Activated T-cell treated with anti-CD3 and anti-CD28 coated beads, Interleukin-2, amount 50 U/mL, for 1 hour (primary cell): ENCODE data around the gene PDX1.
A peak's percentile ranks its signal among the peaks of the same experiment; 100 is the strongest.

Experiments used
- DNase-seq: peaks from one replicate; pipeline ENCODE4 v3.0.0-alpha.2; 2020

Gene PDX1

DNA sequence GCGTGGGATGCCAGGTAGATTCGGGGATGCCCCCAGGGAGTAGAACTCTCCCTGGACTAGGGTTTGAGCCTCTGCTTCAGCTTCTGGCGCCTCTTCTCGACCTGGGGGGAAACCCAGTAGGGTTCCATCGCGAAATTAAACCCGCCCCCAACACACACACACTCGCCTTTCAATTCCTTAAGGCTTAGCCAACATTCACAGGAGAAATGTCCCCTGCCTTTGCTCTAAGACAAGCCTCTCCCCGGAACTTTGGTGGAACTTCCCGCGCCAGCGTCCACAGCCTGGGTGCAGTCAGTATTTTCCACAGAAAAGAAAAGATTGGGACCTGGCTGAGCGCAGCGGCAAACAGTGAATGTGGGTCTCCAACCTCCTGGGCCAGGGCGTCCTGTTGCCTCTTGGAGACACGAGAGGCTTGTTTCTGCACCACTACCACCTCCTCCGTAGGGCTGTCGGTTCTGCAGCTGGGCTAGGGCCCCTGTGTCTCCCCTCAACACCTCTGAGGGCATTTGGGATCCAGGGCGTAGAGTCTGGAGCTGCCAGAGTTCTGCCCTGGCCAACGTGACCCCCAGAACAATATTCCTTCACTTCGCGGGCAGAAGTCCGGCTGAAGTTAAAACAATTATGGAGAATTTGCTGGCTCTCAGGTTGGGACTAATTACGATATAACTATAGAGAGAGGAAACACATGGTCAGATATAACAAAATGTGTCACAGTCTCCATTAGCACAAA lies 3.2 kb downstream of the PDX1 start:
- no peak for DNase-seq

DNA sequence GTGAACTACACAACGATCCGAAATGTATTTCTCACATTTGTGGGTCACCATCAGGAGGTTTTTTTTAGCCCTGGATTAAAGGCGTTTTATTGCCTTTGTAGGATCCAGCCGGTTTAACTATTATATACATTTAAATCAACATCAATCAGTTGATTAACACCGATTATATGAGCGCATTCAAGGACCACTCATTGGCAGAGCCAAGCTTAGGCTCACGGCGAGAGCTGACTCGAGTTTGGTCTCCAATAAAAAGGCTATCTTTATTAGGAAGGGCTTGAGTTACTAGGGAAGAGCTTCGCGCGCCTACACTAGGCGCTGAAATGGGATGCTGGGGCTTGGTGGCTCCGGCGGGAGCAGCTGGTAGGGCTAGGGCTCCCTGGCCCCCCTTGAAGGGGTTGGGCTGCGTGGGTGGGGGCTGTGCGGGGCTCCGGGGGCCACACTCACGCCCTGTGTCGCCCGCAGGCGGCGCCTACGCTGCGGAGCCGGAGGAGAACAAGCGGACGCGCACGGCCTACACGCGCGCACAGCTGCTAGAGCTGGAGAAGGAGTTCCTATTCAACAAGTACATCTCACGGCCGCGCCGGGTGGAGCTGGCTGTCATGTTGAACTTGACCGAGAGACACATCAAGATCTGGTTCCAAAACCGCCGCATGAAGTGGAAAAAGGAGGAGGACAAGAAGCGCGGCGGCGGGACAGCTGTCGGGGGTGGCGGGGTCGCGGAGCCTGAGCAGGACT lies 4.2 kb downstream of the PDX1 start:
- DNase-seq = no peak

DNA sequence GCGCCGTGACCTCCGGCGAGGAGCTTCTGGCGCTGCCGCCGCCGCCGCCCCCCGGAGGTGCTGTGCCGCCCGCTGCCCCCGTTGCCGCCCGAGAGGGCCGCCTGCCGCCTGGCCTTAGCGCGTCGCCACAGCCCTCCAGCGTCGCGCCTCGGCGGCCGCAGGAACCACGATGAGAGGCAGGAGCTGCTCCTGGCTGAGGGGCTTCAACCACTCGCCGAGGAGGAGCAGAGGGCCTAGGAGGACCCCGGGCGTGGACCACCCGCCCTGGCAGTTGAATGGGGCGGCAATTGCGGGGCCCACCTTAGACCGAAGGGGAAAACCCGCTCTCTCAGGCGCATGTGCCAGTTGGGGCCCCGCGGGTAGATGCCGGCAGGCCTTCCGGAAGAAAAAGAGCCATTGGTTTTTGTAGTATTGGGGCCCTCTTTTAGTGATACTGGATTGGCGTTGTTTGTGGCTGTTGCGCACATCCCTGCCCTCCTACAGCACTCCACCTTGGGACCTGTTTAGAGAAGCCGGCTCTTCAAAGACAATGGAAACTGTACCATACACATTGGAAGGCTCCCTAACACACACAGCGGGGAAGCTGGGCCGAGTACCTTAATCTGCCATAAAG lies 4.8 kb downstream of the PDX1 start:
- no peak for DNase-seq

DNA sequence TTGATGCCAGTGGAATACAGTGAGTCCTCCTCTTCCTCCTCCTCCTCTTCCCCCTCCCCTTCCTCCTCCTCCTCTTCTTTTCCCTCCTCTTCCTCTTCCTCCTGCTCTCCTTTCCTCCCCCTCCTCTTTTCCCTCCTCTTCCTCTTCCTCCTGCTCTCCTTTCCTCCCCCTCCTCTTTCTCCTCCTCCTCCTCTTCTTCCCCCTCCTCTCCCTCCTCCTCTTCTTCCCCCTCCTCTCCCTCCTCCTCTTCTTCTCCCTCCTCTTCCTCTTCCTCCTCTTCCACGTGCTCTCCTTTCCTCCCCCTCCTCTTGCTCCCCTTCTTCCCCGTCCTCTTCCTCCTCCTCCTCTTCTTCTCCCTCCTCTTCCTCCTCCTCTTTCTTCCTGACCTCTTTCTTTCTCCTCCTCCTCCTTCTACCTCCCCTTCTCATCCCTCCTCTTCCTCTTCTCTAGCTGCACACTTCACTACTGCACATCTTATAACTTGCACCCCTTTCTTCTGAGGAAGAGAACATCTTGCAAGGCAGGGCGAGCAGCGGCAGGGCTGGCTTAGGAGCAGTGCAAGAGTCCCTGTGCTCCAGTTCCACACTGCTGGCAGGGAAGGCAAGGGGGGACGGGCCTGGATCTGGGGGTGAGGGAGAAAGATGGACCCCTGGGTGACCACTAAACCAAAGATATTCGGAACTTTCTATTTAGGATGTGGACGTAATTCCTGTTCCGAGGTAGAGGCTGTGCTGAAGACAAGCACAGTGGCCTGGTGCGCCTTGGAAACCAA lies 5.6 kb downstream of the PDX1 start:
- DNase-seq = no peak

DNA sequence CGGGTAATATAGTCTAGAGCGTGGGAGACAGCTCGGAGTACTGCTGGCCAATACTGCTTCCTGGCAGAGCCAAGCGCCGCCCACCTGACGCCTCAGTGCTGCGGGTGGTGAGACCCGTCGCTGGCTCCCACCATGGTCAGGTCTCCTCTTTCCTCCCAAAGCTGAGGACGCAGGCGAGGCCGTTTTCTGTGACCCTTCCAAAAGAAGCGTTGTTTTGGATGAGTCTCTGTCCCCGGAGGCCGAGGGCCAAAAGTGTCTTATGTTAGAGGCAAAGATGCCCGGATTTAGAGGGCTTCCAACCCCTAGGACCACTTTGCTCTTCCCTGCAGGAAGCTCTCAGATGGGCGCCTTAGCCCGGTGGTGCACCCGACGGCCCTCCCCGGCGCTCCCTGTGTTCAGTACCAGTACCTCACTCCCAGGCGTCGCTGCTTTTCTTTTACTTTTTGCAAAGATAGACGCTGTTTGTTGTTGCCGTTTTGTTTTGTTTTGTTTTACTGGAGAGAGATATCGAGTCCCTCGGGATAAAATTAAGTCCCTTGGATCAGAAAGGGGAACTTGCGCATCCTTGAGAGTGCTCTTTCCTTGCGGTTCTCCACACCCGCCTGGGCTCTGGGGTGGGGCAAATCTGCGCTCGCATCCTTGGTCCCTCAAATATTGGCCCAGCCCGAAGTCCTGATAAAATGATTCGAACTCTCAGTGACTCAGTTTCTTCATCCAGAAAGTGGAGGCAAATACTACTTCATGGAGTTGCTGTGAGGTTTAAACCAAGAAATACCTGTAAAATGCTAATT lies 7.0 kb downstream of the PDX1 start:
- DNase-seq = no peak

DNA sequence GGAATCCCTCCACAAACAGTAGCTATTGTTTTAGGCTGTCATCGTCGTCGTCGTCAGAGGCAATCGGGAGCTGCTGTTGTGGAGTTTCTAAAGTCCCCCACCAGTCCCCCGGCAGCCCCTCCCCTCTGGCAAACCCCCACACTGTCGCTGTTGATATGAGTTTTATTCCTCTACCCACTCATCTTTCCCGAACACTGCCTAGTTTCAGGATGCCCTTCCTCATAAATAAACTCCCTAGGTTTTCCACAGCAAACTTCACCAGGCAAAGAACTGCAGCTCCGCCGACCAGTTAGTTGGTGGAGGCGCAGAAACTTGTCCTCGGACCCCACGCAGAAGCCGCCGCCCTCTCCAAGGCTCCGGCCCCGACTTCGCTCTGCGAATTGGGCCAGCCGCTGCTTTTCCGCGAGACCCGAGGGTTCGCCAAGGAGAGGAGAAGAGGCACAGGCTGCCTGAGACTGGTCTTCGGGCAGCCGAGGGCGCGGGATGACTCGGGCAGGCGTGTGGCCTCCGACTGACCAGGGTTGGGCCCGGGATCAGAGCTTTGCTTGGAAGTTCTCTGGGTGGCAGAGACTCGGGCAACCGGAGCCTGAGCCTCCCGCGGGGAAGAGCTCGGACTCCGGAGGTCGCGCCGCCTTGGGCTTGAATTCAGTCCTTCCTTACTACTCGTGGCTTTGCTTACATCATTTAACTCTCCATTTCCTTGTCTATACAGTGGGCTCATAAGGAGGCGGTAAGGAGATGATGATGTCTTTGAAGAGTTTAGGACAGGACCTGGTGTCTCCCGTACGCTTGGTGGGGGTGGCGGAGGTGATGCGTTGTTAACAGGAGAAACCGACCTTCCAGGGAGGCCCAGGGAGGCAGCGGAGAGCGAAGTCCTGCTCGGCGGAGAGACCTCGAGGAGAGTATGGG lies 7.9 kb downstream of the PDX1 start:
- no peak for DNase-seq

DNA sequence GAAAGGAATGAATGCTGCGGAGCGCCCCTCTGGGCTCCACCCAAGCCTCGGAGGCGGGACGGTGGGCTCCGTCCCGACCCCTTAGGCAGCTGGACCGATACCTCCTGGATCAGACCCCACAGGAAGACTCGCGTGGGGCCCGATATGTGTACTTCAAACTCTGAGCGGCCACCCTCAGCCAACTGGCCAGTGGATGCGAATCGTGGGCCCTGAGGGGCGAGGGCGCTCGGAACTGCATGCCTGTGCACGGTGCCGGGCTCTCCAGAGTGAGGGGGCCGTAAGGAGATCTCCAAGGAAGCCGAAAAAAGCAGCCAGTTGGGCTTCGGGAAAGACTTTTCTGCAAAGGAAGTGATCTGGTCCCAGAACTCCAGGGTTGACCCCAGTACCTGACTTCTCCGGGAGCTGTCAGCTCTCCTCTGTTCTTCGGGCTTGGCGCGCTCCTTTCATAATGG lies 8.6 kb downstream of the PDX1 start:
- no peak for DNase-seq

DNA sequence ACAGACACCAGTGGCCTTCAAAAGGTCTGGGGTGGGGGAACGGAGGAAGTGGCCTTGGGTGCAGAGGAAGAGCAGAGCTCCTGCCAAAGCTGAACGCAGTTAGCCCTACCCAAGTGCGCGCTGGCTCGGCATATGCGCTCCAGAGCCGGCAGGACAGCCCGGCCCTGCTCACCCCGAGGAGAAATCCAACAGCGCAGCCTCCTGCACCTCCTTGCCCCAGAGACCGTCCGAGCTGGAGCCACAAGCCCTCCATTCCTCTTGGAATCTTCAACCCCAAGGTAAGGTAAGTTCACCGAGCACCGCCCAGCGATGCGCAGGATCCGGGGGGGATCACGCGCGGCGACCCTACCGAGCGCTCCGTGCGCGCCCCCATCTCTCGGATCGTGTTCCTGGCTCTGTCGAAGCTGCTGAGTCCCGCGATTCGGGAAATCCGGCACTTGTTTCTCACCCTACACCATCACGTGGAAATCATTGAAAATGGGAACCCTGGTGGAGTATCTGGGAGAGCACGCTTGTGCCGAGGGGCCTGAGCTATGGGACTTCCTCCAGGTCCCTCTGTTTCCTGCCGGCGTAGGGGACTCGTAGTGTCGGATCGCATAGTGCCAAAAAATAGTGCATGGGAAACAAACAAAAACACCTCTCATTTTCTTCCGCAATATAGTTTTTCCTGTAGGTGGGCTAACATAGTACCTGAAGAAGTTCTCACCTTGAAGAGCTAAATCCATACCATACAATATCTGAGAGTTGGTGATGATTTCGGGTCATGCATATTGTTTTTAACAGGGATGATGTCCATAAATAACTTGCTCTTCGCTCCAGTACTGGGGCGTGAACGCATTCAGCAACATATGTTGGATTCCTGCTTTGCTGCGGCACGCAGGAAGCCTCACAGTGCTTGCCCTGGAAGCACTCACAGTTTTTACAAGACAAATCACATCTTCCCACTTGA lies 9.3 kb downstream of the PDX1 start:
- DNase-seq = no peak

DNA sequence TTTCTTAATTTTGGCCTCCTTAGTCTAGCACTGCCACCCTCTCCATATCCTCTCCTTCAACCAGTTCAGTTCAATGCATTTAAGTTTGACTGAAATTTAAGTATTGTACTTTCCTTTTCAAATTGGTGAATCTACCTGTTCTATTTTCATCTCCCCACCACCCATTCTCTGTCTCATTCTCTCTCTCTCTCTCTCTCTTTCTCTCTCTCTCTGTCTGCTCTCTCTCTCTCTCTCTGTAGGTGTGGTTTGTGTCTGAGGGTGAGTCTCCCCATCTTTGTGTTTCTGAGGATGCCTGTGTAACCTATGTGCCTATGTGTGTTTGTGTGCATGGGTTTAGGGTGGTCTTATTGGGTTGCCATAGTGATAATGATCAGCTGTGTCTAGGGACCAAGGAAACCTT lies 10.1 kb downstream of the PDX1 start:
- DNase-seq = no peak

DNA sequence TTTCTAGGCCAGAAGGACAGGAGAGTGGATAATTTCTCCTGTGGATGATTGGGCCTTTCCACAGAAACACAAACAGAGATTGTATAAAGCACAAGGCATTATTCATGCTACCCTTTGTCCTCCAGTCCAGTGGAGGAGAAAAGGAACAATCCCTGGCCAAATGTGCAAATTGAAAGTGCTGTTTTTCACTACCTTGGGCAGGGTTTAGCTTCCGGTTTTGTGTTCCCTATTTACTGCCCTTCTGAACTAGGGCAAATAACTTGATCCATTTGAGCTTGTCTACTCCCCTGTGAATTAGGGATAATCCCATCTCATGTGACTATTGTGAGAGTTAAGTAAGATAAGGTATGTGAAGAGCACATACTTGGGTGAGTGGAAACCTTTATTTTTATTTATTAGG lies 13.3 kb downstream of the PDX1 start:
- no peak for DNase-seq

DNA sequence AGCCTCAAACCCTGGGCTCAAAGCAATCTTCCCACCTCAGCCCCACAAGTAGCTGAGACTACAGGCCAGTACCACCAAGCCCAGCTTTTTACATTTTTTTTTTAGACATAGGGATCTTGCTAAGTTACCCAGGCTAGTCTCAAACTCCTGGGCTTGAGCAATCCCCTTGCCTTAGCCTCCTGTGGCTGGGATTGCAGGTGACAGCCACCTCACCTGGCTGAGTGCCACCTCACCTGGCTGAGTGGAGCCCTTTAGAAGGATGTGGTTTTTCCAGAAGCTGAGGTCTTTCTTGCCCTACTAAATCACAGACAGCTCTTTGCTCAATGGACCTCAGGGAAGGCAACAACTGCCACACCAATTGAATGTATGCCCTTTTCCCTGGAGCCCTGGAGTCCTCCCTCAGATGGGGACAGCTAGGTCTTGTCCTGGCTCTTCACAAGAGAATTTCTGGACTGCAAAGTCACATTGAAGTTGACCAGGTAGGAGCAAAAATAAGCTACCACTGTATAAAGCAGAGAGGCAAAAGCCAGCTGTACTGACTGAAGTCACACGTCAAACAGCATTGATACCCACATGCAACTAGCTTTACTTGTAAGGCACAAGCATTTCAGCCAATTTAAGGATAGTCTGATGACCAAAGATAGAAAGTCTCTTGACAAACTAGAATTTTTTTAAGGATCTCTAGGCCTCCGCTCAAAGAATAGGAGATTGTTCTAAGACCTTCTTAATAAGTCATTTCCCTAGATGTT lies 14.0 kb downstream of the PDX1 start:
- no peak for DNase-seq

DNA sequence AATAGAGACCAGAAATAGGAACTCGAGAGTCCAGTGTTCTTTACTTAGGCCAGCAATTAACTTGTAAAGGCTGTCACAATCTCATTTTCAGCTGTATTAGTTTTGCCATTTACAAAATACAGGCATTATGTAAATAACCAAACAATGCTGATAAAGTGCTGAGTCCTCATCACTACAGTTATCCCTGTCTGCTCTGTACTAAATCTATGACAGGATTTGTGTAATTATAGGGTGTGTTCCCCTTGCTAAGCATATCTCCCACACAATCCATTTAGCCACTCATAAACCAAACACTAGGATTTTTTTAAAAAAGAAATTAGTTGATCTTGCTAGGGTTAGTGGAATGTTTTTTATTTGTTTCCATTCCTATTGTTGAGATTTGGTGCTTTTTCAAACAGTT lies 23.2 kb downstream of the PDX1 start:
- no peak for DNase-seq

DNA sequence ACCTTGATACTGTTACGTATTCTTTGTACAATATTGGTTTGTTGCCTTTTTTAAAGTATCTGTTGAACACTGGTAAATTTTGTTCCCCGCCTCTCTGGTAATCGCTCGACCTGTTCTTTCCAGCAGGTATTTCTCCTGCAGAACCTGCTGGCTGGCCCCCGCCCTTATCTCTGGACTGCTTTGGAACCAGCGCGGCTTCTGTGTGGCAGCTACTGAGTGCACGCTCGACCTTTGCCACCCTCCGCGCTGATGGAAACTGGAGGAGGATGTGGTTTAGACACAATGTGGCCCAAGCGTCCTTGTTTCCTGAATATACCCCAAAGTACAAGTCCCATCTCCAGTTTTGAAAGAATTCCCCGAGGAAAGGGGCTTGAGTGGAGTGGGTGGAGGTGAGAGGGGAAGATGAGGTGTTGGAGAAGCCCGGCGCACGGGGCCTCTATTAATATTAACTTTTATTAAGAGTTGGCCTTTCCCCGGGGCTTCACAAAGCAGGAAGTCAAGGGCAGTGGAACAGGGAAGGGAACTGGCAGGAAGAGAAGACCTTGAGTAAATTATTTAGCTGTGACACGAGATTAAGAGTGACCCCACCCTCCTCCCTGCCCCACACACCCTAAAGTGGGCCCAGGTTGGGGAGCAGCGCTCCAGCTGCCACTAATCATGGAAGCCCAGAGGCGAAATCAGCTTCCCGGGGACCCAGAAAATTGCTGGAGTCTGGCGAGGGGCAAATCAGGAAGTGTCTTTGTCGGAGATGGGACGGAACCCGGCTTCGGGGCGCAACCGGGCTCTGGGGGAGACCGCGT lies 33.3 kb downstream of the PDX1 start:
- no peak for DNase-seq

DNA sequence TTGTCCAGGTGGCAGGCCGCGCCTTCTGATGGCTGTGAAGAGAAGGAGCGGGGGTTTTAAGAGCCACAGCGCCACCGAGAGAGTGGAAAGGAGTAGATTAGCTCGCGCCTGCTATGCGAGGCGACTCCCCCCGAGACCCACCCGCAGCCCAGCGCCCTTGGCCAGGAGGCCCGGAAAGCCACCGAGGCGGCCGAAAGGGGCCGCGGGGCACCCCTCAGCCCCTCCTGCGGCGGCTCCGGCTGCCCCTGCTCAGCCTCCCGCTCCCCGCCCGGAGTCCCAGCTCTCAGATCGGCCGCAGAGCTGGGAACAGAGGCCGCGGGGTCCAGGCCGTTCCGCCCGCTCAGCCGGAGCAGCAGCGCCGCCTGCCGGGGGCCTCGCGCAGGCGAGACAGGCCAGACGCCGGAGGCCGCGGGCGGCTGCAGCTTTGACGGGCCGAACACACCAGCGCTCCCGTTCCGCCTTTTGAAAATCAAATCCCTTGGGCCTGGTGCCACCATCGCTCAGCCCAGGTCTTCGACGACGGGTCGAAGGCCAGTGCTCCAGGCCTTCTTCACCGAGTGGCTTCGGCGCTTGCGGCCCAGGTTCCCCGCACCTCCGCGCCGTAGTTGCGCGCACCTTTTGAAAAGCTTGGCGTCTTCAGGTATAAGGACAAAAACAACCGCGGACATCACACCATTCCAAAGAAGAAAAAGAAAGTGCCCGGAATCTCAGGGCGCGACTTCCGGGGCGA lies 34.0 kb downstream of the PDX1 start:
- peak; percentile 67 for DNase-seq

DNA sequence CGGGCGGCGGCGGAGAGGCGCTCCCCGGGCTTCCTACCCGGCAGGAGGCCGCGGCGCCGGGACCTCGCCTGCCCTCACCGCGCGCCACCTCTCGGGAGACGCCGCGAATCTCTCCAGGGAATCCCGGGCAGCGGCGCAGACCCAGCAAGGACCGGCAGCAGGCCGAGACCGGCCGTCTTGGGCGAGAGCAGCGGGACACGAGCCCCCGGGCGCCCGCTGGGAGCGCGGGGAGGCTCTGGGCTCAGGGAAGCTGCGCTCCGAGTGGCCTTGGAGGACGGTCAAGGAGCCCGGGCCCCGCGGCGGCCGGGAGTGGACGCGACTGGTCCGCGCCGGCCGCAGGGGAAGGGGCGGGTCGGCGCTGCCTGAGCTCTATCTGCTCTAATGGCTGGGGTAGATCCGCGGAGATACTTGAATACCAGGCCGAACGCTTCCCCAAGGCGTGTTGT lies 34.6 kb downstream of the PDX1 start:
- no peak for DNase-seq

DNA sequence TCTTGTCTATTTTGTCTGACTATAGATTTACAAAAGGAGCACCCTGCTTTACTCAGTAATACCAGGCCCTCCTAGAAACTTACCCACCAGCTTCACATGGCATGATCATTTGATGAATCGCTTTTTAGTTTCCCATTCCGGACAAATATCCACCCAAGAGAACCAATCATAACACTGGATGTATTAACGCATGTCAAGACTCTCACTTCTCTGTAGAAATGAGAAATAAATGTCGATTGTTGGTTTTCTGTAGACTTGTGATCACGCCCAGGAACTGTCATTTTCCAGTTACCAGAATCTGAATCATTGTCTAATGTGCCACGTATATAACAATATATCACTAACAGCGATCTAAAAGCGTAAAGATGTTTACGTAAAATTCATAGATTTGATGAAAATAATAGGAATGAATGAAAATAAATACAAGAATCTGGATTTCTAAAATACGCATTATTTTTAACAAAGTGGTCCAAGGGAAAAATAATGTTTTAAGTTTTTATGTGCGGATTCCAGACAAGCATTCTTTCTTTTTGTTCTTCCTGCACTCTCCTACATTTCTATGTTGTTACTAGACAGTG lies 35.3 kb downstream of the PDX1 start:
- no peak for DNase-seq

DNA sequence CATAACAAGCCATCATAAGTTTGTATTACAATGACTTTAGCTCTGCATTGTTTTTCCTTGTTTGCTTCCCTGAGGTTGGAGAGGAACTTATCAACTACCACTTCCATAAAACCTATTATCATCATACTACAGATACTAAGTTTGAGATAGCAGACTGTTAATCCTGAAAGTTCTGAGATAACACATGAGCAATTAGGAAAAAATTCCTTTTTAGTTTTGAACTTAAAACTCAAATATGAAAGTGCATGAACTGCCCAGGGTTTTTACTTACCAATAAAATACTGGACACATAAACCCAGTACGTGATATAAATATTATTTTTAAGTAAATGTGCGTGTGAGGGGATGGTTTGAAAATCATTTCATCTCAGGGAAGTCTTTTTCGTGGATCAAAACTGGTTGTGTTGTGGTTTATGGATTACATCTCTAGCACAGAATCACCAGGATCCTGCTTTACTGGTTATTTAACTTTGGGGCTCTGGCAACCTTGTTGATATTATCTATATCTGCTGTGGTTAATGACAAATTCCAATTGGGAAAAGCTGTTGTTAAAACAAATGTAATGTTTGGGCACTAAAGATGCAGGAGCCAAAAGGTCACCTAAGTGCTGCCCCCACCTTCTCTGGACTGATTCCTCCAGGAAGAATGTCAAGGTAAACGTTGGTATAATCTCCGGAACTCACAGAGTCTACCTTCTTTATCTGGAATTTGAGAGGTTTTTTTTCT lies 36.9 kb downstream of the PDX1 start:
- DNase-seq = no peak
